ENCODE data around the gene CCNT1.

The CCNT1 gene

DNA sequence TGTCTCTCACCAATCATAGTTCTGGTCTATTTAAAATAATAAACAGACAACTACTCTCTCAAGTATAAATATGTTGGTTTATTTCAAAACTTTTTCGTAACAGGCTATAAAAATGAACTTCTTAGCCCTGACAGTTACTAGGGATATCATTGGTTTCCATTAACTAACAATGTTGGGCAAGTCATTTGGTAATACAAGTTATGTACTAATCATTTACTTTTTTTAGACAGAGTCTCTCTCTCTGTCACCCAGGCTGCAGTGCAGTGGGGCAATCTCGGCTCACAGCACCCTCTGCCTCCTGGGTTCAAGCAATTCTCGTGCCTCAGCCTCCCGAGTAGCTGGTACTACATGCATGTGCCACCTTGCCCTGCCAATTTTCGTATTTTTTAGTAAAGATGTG is 19.9 kb downstream of the CCNT1 start:
- Histone ChIP-seq H3K27ac (no peak overlapping the region), H3K9me3 (ENCODE audit: low read depth, low read length) (no peaks in the 10 kb centered on the region), H3K36me3 (ENCODE audit: insufficient read depth, low read length) (peaks cover 72% of the 10 kb centered on the region), H3K4me3 (no peak overlapping the region), H3K9ac (ENCODE audit: insufficient read length) (no peak overlapping the region)
- DNase-seq (ENCODE audit: low read depth, low spot score), result no peak
- TF ChIP-seq EZH2 (IDR thresholded peaks at IDR 0.05) (no peak), POLR2AphosphoS5 (IDR thresholded peaks at IDR 0.05; ENCODE audit: borderline replicate concordance, low read depth, low read length) (no peak), FOXP2 (optimal IDR thresholded peaks at IDR 0.05; ENCODE audit: control extremely low read depth, extremely low read length, insufficient read depth) (no peak)

DNA sequence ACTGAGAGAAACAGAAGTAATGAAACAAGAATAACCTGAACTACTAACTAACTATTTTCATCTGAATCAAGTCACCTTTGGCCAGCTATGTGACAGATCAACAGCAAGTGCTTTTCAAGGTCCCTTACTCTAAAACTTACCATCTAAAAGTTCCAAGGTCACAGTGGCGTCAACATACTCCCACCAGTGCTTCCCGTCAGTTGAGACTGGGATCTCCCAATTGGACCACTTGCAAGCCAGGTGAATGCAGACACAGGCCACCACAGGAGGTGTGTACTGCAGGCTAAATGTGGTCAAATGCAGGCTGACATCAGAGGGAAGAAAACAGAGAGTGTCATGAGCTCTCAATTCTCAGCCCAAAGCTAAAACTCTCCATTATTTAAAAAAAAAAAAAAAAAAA is 20.6 kb downstream of the CCNT1 start:
- H3K4me3 ChIP-seq, result no peak overlapping the region
- H3K9me3 ChIP-seq (ENCODE audit: low read depth, low read length), result no peaks in the 10 kb centered on the region
- TF ChIP-seq FOXP2 (optimal IDR thresholded peaks at IDR 0.05; ENCODE audit: control extremely low read depth, extremely low read length, insufficient read depth) (no peak), EZH2 (IDR thresholded peaks at IDR 0.05) (no peak), POLR2AphosphoS5 (IDR thresholded peaks at IDR 0.05; ENCODE audit: borderline replicate concordance, low read depth, low read length) (no peak)
- H3K27ac ChIP-seq, result no peak overlapping the region
- peaks cover 78% of the 10 kb centered on the region for H3K36me3 ChIP-seq (ENCODE audit: insufficient read depth, low read length)
- no peak overlapping the region for H3K9ac ChIP-seq (ENCODE audit: insufficient read length)
- no peak for DNase-seq (ENCODE audit: low read depth, low spot score)

DNA sequence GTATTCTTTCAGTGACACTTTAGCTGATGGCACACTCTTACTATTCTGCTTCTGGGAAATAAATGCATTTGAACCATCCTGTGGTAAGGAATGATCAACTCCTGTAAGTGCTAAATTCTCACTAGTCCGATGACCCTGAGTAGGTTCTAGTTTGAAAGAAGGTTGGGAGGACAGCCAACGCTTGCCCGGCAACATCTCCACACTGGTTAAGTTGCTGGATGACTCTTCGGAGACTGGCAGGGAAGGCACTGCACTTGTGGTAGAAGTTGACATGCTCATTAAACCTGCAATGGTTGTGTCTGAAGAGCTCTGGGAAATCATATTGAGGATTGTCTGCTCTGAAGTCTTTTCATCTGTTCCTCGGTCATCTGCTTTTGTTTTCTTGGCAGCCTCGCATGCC is 22.5 kb downstream of the CCNT1 start:
- DNase-seq (ENCODE audit: low read depth, low spot score), result no peak
- peaks cover 82% of the 10 kb centered on the region for H3K36me3 ChIP-seq (ENCODE audit: insufficient read depth, low read length)
- H3K4me3 ChIP-seq, result no peak overlapping the region
- no peaks in the 10 kb centered on the region for H3K9me3 ChIP-seq (ENCODE audit: low read depth, low read length)
- no peak overlapping the region for H3K9ac ChIP-seq (ENCODE audit: insufficient read length)
- no peak for TF ChIP-seq POLR2AphosphoS5 (IDR thresholded peaks at IDR 0.05; ENCODE audit: borderline replicate concordance, low read depth, low read length)
- no peak for TF ChIP-seq EZH2 (IDR thresholded peaks at IDR 0.05)
- TF ChIP-seq FOXP2 (optimal IDR thresholded peaks at IDR 0.05; ENCODE audit: control extremely low read depth, extremely low read length, insufficient read depth), result no peak
- no peak overlapping the region for H3K27ac ChIP-seq

DNA sequence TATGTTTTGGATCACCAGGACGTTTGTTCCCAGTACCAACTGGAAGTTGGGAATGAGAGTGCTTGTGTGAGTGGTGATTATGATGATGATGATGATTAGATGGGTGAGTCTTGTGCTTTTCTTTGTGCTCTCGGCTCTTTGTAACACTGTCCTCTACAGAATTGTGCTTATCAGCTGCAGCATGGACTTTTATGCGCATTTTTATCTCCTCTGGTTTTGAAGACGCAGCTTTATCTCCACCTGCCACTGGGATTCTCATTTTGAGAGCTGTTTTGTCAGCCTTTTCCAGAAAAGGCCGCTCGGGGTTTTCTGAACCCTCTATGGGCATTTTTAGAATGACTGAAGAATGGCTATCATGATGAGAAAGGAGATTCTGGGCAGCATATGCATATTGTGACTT is 22.9 kb downstream of the CCNT1 start:
- DNase-seq (ENCODE audit: low read depth, low spot score), result no peak
- Histone ChIP-seq H3K9ac (ENCODE audit: insufficient read length) (no peak overlapping the region), H3K36me3 (ENCODE audit: insufficient read depth, low read length) (peaks cover 86% of the 10 kb centered on the region), H3K4me3 (no peak overlapping the region), H3K9me3 (ENCODE audit: low read depth, low read length) (no peaks in the 10 kb centered on the region), H3K27ac (no peak overlapping the region)
- TF ChIP-seq POLR2AphosphoS5 (IDR thresholded peaks at IDR 0.05; ENCODE audit: borderline replicate concordance, low read depth, low read length), result no peak

DNA sequence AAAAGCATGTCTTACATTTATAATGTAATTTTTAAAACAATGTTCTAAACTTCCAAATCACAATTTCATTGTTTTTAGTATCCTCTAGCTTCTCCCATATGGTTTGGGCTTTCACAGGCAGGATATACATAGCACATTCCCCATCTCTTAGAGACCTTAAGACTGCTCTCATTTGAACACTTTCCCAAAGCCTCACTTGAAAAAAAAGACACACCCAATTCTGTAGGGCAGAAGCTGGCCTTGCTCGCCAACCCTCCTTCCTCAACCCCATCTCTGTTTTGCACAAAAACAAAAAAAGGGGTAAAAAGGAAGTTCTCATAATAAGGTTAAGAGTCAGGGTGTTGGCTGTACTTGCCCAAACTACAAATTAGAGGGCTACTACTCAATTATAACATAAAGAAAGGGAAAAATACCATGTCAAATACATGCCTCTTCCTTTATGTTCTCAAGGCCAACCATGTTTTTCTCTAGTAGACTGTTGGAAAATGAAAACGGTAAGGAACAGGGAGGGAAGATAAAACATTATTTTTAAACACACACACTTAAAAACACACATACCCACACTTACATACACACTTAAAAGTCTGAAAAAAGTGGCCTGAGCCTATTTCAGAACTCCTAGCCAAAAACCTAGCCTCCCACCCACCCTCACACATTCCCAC is 24.6 kb downstream of the CCNT1 start:
- H3K36me3 ChIP-seq (ENCODE audit: insufficient read depth, low read length), result peaks cover 80% of the 10 kb centered on the region
- H3K4me3 ChIP-seq, result no peak overlapping the region

DNA sequence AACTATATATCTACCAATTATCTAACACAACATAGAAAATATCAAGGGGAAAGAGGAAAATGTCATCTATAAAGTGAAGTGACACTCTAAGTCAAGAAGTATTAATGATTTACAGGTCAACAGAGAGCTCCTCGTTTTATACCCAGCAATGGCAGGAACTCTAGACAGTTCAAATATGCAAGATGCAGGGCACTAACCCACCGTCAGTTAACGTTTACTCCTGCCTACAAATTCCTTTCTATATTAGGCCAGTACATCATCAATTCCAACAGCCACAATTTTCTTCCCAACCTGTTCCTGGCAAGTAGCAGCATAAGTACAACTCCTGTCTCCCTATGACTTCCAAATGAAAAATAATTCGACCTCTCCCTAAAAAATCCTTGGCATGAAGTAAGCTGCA is 25.5 kb downstream of the CCNT1 start:
- Histone ChIP-seq H3K4me3 (no peak overlapping the region), H3K9ac (ENCODE audit: insufficient read length) (no peak overlapping the region), H3K9me3 (ENCODE audit: low read depth, low read length) (no peaks in the 10 kb centered on the region), H3K36me3 (ENCODE audit: insufficient read depth, low read length) (peaks cover 71% of the 10 kb centered on the region), H3K27ac (no peak overlapping the region)
- TF ChIP-seq EZH2 (IDR thresholded peaks at IDR 0.05) (no peak), POLR2AphosphoS5 (IDR thresholded peaks at IDR 0.05; ENCODE audit: borderline replicate concordance, low read depth, low read length) (no peak), FOXP2 (optimal IDR thresholded peaks at IDR 0.05; ENCODE audit: control extremely low read depth, extremely low read length, insufficient read depth) (no peak)
- DNase-seq (ENCODE audit: low read depth, low spot score), result no peak

More for the DNA sequence above, 24.6 kb downstream of the CCNT1 start:
- H3K9ac ChIP-seq (ENCODE audit: insufficient read length), result no peak overlapping the region
- H3K9me3 ChIP-seq (ENCODE audit: low read depth, low read length), result no peaks in the 10 kb centered on the region
- TF ChIP-seq POLR2AphosphoS5 (IDR thresholded peaks at IDR 0.05; ENCODE audit: borderline replicate concordance, low read depth, low read length) (no peak), FOXP2 (optimal IDR thresholded peaks at IDR 0.05; ENCODE audit: control extremely low read depth, extremely low read length, insufficient read depth) (no peak), EZH2 (IDR thresholded peaks at IDR 0.05) (no peak)
- no peak for DNase-seq (ENCODE audit: low read depth, low spot score)
- H3K27ac ChIP-seq, result no peak overlapping the region

DNA sequence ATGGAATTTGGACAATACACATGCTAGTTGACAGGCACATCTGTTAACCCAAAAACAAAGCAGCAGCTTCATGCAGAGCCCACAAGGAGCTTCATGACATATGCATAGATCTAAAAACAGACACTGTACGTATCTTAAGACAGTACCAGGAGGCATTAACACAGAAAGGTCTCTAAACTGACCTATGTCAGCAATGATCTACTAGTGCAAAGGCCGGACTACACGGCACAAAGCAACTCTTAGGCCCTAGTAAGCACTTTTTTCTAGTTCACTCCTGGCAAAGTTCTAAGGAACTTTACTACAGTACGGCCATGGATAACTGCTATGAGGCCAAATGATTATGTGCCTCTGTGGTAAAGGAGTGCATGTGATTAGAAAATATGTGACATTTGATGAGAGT is 26.1 kb downstream of the CCNT1 start:
- Histone ChIP-seq H3K27ac (no peak overlapping the region), H3K4me3 (no peak overlapping the region), H3K9me3 (ENCODE audit: low read depth, low read length) (no peaks in the 10 kb centered on the region), H3K9ac (ENCODE audit: insufficient read length) (no peak overlapping the region), H3K36me3 (ENCODE audit: insufficient read depth, low read length) (peaks cover 66% of the 10 kb centered on the region)
- TF ChIP-seq FOXP2 (optimal IDR thresholded peaks at IDR 0.05; ENCODE audit: control extremely low read depth, extremely low read length, insufficient read depth) (no peak), POLR2AphosphoS5 (IDR thresholded peaks at IDR 0.05; ENCODE audit: borderline replicate concordance, low read depth, low read length) (no peak)
- no peak for DNase-seq (ENCODE audit: low read depth, low spot score)

DNA sequence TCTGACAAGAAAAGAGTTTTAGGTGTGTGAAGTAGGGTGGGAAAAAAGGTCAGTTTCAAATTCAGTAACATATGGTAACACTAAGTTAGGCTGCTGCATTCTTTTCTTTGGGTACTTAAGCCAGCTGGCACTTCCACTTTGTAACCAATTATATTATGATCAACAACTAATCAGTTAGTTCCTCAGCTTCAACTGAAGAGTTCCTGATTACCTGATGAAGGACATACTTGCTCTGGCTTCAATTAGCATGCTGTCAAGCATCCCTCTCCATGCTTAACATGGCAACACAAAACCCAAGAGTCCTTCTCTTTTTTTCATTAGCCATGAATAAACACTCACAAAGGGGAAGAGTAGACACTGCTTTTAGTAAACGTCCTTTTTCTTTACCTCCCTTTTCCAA is 27.7 kb downstream of the CCNT1 start:
- no peak overlapping the region for H3K4me3 ChIP-seq
- no peaks in the 10 kb centered on the region for H3K9me3 ChIP-seq (ENCODE audit: low read depth, low read length)
- no peak overlapping the region for H3K9ac ChIP-seq (ENCODE audit: insufficient read length)
- H3K27ac ChIP-seq, result no peak overlapping the region
- DNase-seq (ENCODE audit: low read depth, low spot score), result no peak
- no peak for TF ChIP-seq EZH2 (IDR thresholded peaks at IDR 0.05)
- TF ChIP-seq POLR2AphosphoS5 (IDR thresholded peaks at IDR 0.05; ENCODE audit: borderline replicate concordance, low read depth, low read length), result no peak
- no peak for TF ChIP-seq FOXP2 (optimal IDR thresholded peaks at IDR 0.05; ENCODE audit: control extremely low read depth, extremely low read length, insufficient read depth)
- peaks cover 51% of the 10 kb centered on the region for H3K36me3 ChIP-seq (ENCODE audit: insufficient read depth, low read length)

DNA sequence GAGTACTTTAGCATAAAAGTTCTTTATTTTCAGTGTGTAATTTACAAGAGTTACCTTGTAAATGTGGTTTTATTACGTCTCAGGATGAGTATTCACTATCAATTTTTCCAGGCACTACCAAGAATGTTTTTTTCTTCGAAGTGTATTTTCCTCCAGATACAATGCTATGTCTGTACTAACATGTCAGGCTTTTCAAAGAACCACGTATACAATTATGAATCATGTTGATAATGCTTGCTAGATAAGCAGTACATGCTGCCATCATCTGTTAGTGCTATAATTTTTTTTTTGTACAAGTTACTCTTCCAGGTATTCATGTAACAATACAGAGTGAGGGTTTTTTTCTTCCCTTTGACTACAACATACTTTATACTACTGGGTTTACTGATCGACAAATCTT is 28.9 kb downstream of the CCNT1 start:
- H3K27ac ChIP-seq, result no peak overlapping the region
- no peak overlapping the region for H3K9ac ChIP-seq (ENCODE audit: insufficient read length)
- H3K4me3 ChIP-seq, result no peak overlapping the region
- DNase-seq (ENCODE audit: low read depth, low spot score), result no peak
- no peaks in the 10 kb centered on the region for H3K9me3 ChIP-seq (ENCODE audit: low read depth, low read length)
- no peak for TF ChIP-seq FOXP2 (optimal IDR thresholded peaks at IDR 0.05; ENCODE audit: control extremely low read depth, extremely low read length, insufficient read depth)
- TF ChIP-seq EZH2 (IDR thresholded peaks at IDR 0.05), result no peak
- no peak for TF ChIP-seq POLR2AphosphoS5 (IDR thresholded peaks at IDR 0.05; ENCODE audit: borderline replicate concordance, low read depth, low read length)
- peaks cover 38% of the 10 kb centered on the region for H3K36me3 ChIP-seq (ENCODE audit: insufficient read depth, low read length)
